NB4 (cell line): ENCODE data around the gene DOK3.

Source experiments
- DNase-seq: peaks from one replicate; pipeline ENCODE4 v3.0.0; 2010; ENCODE audit warnings: low read depth
- H3K4me3 ChIP-seq: one replicate; pipeline ENCODE4 v1.5.1; 2011; ENCODE audit warnings: mild to moderate bottlenecking, low read depth, low read length, moderate library complexity
- MYC ChIP-seq: IDR thresholded peaks from 2 replicates; pipeline ENCODE4 v1.6.1; 2011; ENCODE audit warnings: low read depth, low read length
- POLR2A ChIP-seq: IDR thresholded peaks from 2 replicates; pipeline ENCODE4 v1.6.1; 2011; ENCODE audit warnings: mild to moderate bottlenecking; ENCODE audit not compliant: insufficient read length; ENCODE audit errors: extremely low read depth
- TF ChIP-seq, protein P1 (sequence below): IDR thresholded peaks from one replicate; pipeline ENCODE4 v1.5.1; 2012; ENCODE audit warnings: low read depth, low read length
- TF ChIP-seq, protein P2 (sequence below): IDR thresholded peaks from 2 replicates; pipeline ENCODE4 v1.6.1; 2011; ENCODE audit warnings: low read depth, low read length

The DOK3 gene

DNA sequence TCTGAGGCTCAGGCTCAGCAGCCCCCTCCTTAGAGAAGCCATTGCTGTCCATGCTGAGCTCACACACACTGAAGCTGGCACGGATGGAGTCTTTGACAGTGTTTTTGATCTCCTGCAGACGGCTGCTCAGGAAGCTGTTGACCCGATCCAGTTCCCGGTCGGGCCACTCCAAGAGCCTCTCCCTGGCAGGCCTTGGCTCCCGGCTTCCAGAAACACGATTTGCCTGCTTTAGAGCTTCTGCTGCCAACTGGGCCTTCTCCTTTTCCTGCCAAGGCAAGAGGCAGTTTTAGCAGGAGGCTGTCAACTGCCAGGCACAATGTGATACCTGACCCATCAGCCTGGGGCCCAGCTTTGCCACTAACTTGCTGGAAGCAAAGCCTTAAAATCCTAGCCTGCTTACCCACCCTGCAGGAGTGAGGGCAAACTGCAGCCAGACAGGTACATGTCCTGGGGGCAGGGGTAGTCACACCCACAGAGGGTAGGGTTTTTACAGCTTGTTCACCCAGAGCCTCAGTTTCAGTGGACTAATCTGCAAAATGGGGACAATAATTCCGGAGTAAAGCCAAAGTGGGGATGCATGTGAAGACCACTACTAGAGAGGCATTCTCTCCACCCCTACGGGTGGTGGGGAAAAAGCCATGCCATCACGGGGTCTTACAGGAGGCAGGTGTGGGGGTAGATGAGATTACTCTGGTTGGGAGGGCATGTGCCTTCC, 15.5 kb upstream of the DOK3 start:
- DNase-seq = no peak
- TF ChIP-seq, protein P1, sequence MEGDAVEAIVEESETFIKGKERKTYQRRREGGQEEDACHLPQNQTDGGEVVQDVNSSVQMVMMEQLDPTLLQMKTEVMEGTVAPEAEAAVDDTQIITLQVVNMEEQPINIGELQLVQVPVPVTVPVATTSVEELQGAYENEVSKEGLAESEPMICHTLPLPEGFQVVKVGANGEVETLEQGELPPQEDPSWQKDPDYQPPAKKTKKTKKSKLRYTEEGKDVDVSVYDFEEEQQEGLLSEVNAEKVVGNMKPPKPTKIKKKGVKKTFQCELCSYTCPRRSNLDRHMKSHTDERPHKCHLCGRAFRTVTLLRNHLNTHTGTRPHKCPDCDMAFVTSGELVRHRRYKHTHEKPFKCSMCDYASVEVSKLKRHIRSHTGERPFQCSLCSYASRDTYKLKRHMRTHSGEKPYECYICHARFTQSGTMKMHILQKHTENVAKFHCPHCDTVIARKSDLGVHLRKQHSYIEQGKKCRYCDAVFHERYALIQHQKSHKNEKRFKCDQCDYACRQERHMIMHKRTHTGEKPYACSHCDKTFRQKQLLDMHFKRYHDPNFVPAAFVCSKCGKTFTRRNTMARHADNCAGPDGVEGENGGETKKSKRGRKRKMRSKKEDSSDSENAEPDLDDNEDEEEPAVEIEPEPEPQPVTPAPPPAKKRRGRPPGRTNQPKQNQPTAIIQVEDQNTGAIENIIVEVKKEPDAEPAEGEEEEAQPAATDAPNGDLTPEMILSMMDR = no peak
- TF ChIP-seq MYC (no peak), POLR2A (no peak)
- TF ChIP-seq, protein P2, sequence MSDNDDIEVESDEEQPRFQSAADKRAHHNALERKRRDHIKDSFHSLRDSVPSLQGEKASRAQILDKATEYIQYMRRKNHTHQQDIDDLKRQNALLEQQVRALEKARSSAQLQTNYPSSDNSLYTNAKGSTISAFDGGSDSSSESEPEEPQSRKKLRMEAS = no peak
- H3K4me3 ChIP-seq = no peak overlapping the region

DNA sequence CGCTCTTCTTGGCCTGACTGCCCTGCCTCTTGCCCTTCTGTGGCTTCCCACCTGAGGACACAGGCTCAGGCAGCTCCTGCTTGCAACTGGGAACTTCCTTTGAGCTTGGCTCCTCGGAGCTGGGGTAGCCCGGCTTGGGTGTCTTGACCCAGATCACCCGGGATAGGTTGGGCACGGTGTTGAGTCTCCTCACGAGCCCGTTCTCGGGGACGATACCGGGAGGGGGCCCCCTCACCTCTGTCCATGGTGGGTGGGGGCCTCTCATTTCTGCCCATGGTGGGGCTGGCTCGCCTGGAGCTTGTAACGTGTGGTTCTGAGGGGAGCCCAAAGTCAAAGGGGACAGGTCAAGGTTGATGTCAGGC, 14.9 kb upstream of the DOK3 start:
- TF ChIP-seq, protein P2 = no peak
- TF ChIP-seq, protein P1 = no peak
- no peak for TF ChIP-seq MYC
- TF ChIP-seq POLR2A = no peak

DNA sequence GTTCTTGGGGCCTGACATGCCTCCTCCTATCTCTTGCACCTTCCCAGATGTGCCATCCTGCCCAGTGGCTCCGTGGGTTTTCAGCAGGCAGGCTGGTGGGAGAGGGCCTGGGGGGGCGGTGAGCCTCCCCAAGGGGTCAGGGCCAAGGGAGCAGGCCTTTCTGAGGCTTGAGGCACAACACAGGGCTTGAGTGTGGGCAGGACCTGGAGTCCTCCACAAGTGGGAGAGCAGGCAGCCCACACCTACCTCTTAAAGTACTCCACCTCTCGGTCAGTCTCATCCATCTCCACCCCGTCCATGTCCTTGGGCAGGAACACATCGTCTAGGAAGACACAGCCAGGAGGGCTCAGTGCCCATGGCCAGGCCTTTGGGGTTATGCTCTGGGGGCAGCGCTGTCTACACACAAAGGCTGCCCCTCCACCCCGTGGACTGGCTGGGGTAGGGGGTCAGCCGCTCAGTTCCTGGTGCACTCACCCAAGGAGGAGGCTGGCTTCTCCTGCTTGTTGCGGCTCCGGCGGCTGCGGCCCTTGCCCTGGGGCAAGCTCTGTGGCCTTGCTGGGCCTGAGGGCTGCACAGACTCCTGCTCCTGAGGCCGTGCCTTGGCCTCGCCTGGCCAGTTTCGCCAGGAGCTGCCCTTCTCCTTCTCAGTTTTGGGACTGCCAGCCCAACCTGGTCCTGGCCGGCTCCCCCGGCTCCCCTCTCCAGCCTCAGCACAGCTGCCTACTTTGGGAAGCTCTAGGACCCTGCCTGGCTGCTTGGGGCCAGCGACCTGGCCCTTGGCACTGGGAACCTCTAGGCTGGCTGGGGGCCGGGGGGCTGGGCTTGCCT, 14.3 kb upstream of the DOK3 start:
- no peak for DNase-seq
- TF ChIP-seq, protein P1 = no peak
- TF ChIP-seq, protein P2 = no peak
- TF ChIP-seq POLR2A = no peak
- TF ChIP-seq MYC = no peak
- H3K4me3 ChIP-seq = no peak overlapping the region

More for the DNA sequence above, 14.9 kb upstream of the DOK3 start:
- DNase-seq = no peak
- H3K4me3 ChIP-seq = no peak overlapping the region

DNA sequence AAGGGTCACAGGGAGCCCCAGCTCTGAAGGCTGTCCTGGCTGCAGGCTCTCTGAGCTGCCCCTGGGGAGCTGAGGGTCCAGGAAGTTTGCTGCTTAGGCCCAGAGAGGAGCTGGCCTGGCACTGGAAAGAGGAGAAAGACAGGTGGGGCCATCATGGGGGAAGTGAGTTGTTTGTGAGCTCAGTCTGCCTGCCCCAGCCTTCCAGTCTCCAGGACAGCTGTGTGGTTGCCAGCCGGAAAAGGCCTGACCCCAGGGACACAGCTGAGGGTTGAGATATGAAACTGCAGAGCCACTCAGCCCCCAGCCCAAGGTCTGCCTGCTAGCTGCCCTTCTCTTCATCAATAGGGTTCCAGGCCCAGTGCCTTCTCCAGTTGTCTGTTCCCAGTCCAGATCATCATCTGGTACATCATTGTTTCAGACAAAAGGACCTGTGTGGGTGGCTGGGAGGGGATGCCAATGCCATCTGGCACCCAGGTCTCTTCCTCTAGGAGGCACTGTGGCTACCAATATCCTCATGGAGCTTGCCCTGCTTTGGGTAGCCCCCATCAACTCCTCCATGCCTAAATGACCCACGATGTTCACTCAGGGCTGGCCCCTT, 11.4 kb upstream of the DOK3 start:
- no peak for DNase-seq
- TF ChIP-seq POLR2A (no peak), MYC (no peak)
- TF ChIP-seq, protein P1 = no peak
- TF ChIP-seq, protein P2 = no peak
- no peak overlapping the region for H3K4me3 ChIP-seq

GRCh38 chr5:177520271-177520670, 10.6 kb upstream of the DOK3 start:
- no peak overlapping the region for H3K4me3 ChIP-seq
- no peak for DNase-seq
- TF ChIP-seq MYC (no peak), POLR2A (no peak)
- TF ChIP-seq, protein P1 = no peak
- TF ChIP-seq, protein P2 = no peak
